PC-3 (cell line): ENCODE data around the gene MOAP1. TPM values are rescaled to one million over a fixed set of nuclear protein-coding genes. Genes with fewer than 3 reads are reported as not detected.
"Not testable (repeated sequence)": the region's sequence is repeated elsewhere in the genome, so short reads cannot be mapped to it uniquely, and the experiment has no call there.

Experiments
- ATAC-seq: fragments of 200-7000 bp; cut with Tn5 transposase; 2 replicates; pipeline ENCODE4 v1.9.1; 2020; ENCODE audit warnings: mild to moderate bottlenecking, moderate library complexity
- BruUV-seq: library from RNA; stranded (reverse); fragments of 400-500 nt; replicated peaks from 2 replicates; lab custom pipeline; 2021; lab: Mats Ljungman, UMichigan
- CTCF ChIA-PET: fragments of 300-600 bp; sonication (Branson Sonifier 250); formaldehyde crosslinking; loops from one replicate; lab custom pipeline; 2022; ENCODE audit warnings: antibody characterized with exemption; lab: Charles Lee
- POLR2A ChIA-PET: fragments of 300-600 bp; sonication (Branson Sonifier 250); formaldehyde crosslinking; loops from one replicate; lab custom pipeline; 2022; ENCODE audit warnings: antibody characterized with exemption; ENCODE audit not compliant: unreplicated experiment; lab: Charles Lee
- DNase-seq: peaks from one replicate; pipeline ENCODE4 v3.0.0-alpha.2; 2015
- H2AFZ ChIP-seq: fragments of 300-600 bp; sonication (generic); 2 replicates; pipeline ENCODE4 v1.6.0; 2016; ENCODE audit warnings: antibody characterized with exemption, low read length
- H3F3A ChIP-seq: fragments of 300-600 bp; sonication (generic); one replicate; pipeline ENCODE4 v1.6.0; 2017; ENCODE audit warnings: antibody characterized with exemption, low read length, control low read depth, mild to moderate bottlenecking; ENCODE audit not compliant: unreplicated experiment
- H3K27ac ChIP-seq: fragments of 300-600 bp; sonication (generic); 2 replicates; pipeline ENCODE4 v1.5.1; 2016; ENCODE audit warnings: mild to moderate bottlenecking, low read length
- H3K27me3 ChIP-seq: fragments of 300-600 bp; sonication (generic); 2 replicates; pipeline ENCODE4 v1.6.1; 2016; ENCODE audit warnings: low read length, mixed read lengths
- H3K36me3 ChIP-seq: fragments of 300-600 bp; sonication (generic); 2 replicates; pipeline ENCODE4 v1.6.1; 2016; ENCODE audit warnings: low read depth, mixed run types, low read length, mixed read lengths
- H3K4me1 ChIP-seq: fragments of 300-600 bp; sonication (generic); 2 replicates; pipeline ENCODE4 v1.5.1; 2016; ENCODE audit warnings: low read length; ENCODE audit not compliant: insufficient read depth
- H3K4me2 ChIP-seq: fragments of 300-600 bp; sonication (generic); 2 replicates; pipeline ENCODE4 v1.6.0; 2016; ENCODE audit warnings: low read length
- H3K4me3 ChIP-seq: fragments of 300-600 bp; sonication (generic); 2 replicates; pipeline ENCODE4 v1.5.1; 2016; ENCODE audit warnings: mild to moderate bottlenecking, low read length, mixed read lengths
- H3K79me2 ChIP-seq: fragments of 300-600 bp; sonication (generic); 2 replicates; pipeline ENCODE4 v1.6.1; 2017; ENCODE audit warnings: low read length, mixed read lengths
- H3K9ac ChIP-seq: fragments of 300-600 bp; sonication (generic); 2 replicates; pipeline ENCODE4 v1.6.0; 2016; ENCODE audit warnings: mild to moderate bottlenecking, low read length
- H3K9me2 ChIP-seq: fragments of 300-600 bp; sonication (generic); replicated peaks from 2 replicates; pipeline ENCODE4 v1.6.1; 2016; ENCODE audit warnings: mixed run types, low read length, mixed read lengths
- H3K9me3 ChIP-seq: fragments of 300-600 bp; sonication (generic); 2 replicates; pipeline ENCODE4 v1.6.1; 2016; ENCODE audit warnings: low read length, mixed read lengths
- H4K20me1 ChIP-seq: fragments of 300-600 bp; sonication (generic); 2 replicates; pipeline ENCODE4 v1.6.1; 2016; ENCODE audit warnings: low read length, mixed read lengths
- CTCF ChIP-seq: fragments of 300-600 bp; sonication (generic); conservative IDR thresholded peaks from 2 replicates; pipeline ENCODE4 v1.5.1; 2017; ENCODE audit warnings: antibody characterized with exemption, low read depth, mild to moderate bottlenecking, low read length
- EZH2 ChIP-seq: fragments of 300-600 bp; sonication (generic); IDR thresholded peaks from one replicate; pipeline ENCODE4 v1.6.1; 2017; ENCODE audit warnings: antibody characterized with exemption, mild to moderate bottlenecking, low read length; ENCODE audit not compliant: unreplicated experiment
- EZH2phosphoT487 ChIP-seq: fragments of 300-600 bp; sonication (generic); IDR thresholded peaks from 2 replicates; pipeline ENCODE4 v1.6.1; 2018; ENCODE audit warnings: mild to moderate bottlenecking, antibody characterized with exemption, low read length, borderline replicate concordance
- intact Hi-C: fragments of 100-400 bp; cut with micrococcal nuclease; formaldehyde crosslinking; loops from 2 replicates; pipeline ENCODE4 v1.9.0; 2023
- total RNA-seq: library from RNA; depleted of rRNA; stranded (reverse); fragments of >200 nt; gene quantifications from 2 replicates; pipeline ENCODE4 v1.2.3, GENCODE V29; 2014

MOAP1 gene
- total RNA-seq, 1 experiment from 2014 or later: 15.6 TPM

- CTCF ChIA-PET: interaction anchor here (0.6 to 1.0 kb wide), 2 partner anchors 50 to 364 kb away, joined by 3 read pairs; no protein-coding TSS in a partner anchor
- no peak for DNase-seq
- Histone ChIP-seq H3K4me2 (no peak overlapping the region), H4K20me1 (no peaks in the 10 kb centered on the region), H3K9me2 (no peaks in the 10 kb centered on the region), H3K9ac (no peak overlapping the region), H3K27ac (no peak overlapping the region), H3K9me3 (no peaks in the 10 kb centered on the region), H3F3A (no peaks in the 10 kb centered on the region), H3K79me2 (no peaks in the 10 kb centered on the region), H3K36me3 (no peaks in the 10 kb centered on the region), H3K4me1 (no peaks in the 10 kb centered on the region), H2AFZ (no peak overlapping the region), H3K4me3 (no peak overlapping the region), H3K27me3 (no peaks in the 10 kb centered on the region)
- intact Hi-C loops: no loop called here
- POLR2A ChIA-PET: no interaction called here
- no peak for ATAC-seq
- BruUV-seq: no TSS peak
- no peak for TF ChIP-seq EZH2phosphoT487
- TF ChIP-seq EZH2: no peak
- 0 out of 2 replicates have a peak, but pooled peaks have one; percentile 10 for TF ChIP-seq CTCF
Measured at GRCh38 chr14:93163564-93163963, 21.1 kb downstream of the MOAP1 start.

GRCh38 chr14:93161411-93161940, 23.2 kb downstream of the MOAP1 start:
- BruUV-seq: no TSS peak
- Histone ChIP-seq H3K4me3 (no peak overlapping the region), H3K4me1 (peaks cover 4% of the 10 kb centered on the region), H3K36me3 (no peaks in the 10 kb centered on the region), H3K27me3 (no peaks in the 10 kb centered on the region), H3K9me3 (no peaks in the 10 kb centered on the region), H2AFZ (no peak overlapping the region), H3K4me2 (no peak overlapping the region), H3K79me2 (no peaks in the 10 kb centered on the region), H3K27ac (no peak overlapping the region), H4K20me1 (no peaks in the 10 kb centered on the region), H3K9ac (no peak overlapping the region), H3F3A (no peaks in the 10 kb centered on the region), H3K9me2 (no peaks in the 10 kb centered on the region)
- DNase-seq (no peak), ATAC-seq (no peak)
- no peak for TF ChIP-seq CTCF
- no peak for TF ChIP-seq EZH2
- no peak for TF ChIP-seq EZH2phosphoT487
- intact Hi-C loops: no loop called here
- POLR2A ChIA-PET: no interaction called here
- CTCF ChIA-PET: interaction anchor here (0.6 kb wide), 1 partner anchor 95 kb away, joined by 4 read pairs; no protein-coding TSS in a partner anchor

GRCh38 chr14:93160353-93160801, 24.3 kb downstream of the MOAP1 start:
- Histone ChIP-seq H4K20me1 (no peaks in the 10 kb centered on the region), H3K27me3 (no peaks in the 10 kb centered on the region), H2AFZ (no peak overlapping the region), H3K4me3 (no peak overlapping the region), H3K9me3 (no peaks in the 10 kb centered on the region), H3K79me2 (no peaks in the 10 kb centered on the region), H3K4me1 (peaks cover 14% of the 10 kb centered on the region), H3K4me2 (no peak overlapping the region), H3K27ac (no peak overlapping the region), H3F3A (no peaks in the 10 kb centered on the region), H3K9me2 (no peaks in the 10 kb centered on the region), H3K36me3 (no peaks in the 10 kb centered on the region), H3K9ac (no peak overlapping the region)
- no TSS peak for BruUV-seq
- ChIA-PET POLR2A (no interaction called here), CTCF (interaction anchor here (0.6 to 1.1 kb wide), 5 partner anchors 28 to 471 kb away, joined by 3 to 8 read pairs (median 5); no protein-coding TSS in a partner anchor)
- intact Hi-C loops: no loop called here
- DNase-seq: peak; percentile 64
- peak; percentile 76; the same call in 1 of the 2 replicates for ATAC-seq
- TF ChIP-seq CTCF (peak; percentile 57), EZH2phosphoT487 (no peak)

- intact Hi-C loops, BruUV-seq, POLR2A ChIA-PET: not testable (repeated sequence)
Measured at GRCh38 chr14:93159625-93160352, 24.9 kb downstream of the MOAP1 start.

More at GRCh38 chr14:93159625-93160352, 24.9 kb downstream of the MOAP1 start:
- not testable (repeated sequence) for DNase-seq, H3F3A ChIP-seq, H4K20me1 ChIP-seq, H3K79me2 ChIP-seq, ATAC-seq, H3K9me2 ChIP-seq, H3K9ac ChIP-seq, H3K4me3 ChIP-seq, H3K36me3 ChIP-seq, H3K27ac ChIP-seq, H2AFZ ChIP-seq, H3K27me3 ChIP-seq, H3K9me3 ChIP-seq
- CTCF ChIA-PET: interaction anchor here (0.6 to 1.1 kb wide), 5 partner anchors 28 to 472 kb away, joined by 3 to 8 read pairs (median 5); no protein-coding TSS in a partner anchor
- Histone ChIP-seq H3K4me2 (0 out of 2 replicates have a peak overlapping the region, but pooled peaks have one; percentile 37), H3K4me1 (peaks cover 17% of the 10 kb centered on the region)
